ENCODE data around the gene ITGA4. TPM values are rescaled to one million over a fixed set of nuclear protein-coding genes. Genes with fewer than 3 reads are reported as not detected.

ITGA4 gene
- total RNA-seq, 4 donors from 2014 or later, result 3.2 to 7.0 (median 4.6) TPM

DNA sequence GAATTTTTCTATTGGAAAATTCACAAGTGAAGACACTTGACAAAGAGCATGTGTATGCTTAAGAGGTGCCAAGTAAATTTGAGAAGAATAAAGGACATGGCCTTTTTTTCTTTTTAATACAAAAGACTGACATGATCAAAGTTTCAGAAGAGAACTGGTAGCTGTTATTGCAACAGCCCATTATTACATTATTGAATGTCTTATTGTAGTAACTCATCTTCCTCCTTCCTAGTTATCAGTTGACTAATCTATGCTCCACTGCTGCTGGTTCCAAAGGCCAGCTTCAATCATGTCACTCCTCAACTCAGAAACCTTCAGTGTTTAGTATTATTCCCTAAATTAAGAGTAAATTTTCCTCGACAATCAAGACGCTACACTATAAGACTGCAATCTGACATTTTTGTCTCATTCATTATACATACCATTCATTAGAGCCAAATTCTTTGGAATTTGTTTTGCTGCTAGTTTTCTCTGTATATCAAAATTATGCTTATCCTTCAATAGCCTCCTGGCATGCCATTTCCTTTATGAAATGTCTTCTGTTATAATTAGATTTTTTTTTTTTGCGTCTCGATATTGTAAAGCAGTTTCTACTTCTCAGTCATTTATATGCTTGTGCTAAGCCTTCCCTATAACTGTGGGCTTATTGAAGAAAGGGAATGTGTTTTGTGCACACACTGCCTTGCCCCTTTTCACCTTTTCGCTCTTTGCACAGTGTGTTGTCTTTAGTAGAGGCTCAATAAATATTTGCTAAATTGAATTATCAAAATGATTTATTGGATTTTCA lies 27.9 kb downstream of the ITGA4 start:
- no peaks in the 10 kb centered on the region for H3K27me3 ChIP-seq
- no peak for ATAC-seq
- no peaks in the 10 kb centered on the region for H3K4me1 ChIP-seq
- no peak overlapping the region for H3K27ac ChIP-seq
- H3K4me3 ChIP-seq, result no peak overlapping the region
- TF ChIP-seq, protein P1, sequence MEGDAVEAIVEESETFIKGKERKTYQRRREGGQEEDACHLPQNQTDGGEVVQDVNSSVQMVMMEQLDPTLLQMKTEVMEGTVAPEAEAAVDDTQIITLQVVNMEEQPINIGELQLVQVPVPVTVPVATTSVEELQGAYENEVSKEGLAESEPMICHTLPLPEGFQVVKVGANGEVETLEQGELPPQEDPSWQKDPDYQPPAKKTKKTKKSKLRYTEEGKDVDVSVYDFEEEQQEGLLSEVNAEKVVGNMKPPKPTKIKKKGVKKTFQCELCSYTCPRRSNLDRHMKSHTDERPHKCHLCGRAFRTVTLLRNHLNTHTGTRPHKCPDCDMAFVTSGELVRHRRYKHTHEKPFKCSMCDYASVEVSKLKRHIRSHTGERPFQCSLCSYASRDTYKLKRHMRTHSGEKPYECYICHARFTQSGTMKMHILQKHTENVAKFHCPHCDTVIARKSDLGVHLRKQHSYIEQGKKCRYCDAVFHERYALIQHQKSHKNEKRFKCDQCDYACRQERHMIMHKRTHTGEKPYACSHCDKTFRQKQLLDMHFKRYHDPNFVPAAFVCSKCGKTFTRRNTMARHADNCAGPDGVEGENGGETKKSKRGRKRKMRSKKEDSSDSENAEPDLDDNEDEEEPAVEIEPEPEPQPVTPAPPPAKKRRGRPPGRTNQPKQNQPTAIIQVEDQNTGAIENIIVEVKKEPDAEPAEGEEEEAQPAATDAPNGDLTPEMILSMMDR (IDR thresholded peaks at IDR 0.05), result no peak
- no peaks in the 10 kb centered on the region for H3K9me3 ChIP-seq
- WGBS, 2 donors (ENCODE audit: low coverage in 1 of 2), result 64 to 66% methylated on average over 5 of the region's 5 CpGs
- H3K36me3 ChIP-seq, result no peaks in the 10 kb centered on the region

DNA sequence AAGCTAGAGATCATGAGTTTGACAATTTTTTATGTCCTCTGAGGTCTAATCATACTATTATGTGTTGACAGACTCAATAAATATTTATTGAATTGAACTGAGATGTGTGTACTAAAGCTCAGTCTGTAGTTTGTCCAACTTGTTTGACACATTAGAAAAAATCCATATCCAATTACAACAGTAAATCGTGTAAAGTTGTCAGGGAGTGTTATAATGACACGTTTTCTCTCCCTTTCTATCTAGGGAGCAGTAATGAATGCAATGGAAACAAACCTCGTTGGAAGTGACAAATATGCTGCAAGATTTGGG lies 28.4 kb downstream of the ITGA4 start:
- ATAC-seq, result no peak
- WGBS, 2 donors (ENCODE audit: low coverage in 1 of 2), result 40 to 47% methylated on average over 3 of the region's 3 CpGs
- no peaks in the 10 kb centered on the region for H3K4me1 ChIP-seq
- no peaks in the 10 kb centered on the region for H3K36me3 ChIP-seq
- H3K4me3 ChIP-seq, result no peak overlapping the region
- TF ChIP-seq, protein P1 (IDR thresholded peaks at IDR 0.05), result no peak
- TF ChIP-seq EP300 (IDR thresholded peaks at IDR 0.05) (no peak), POLR2A (IDR thresholded peaks at IDR 0.05) (no peak), POLR2AphosphoS5 (IDR thresholded peaks at IDR 0.05) (no peak)
- no peaks in the 10 kb centered on the region for H3K27me3 ChIP-seq
- H3K27ac ChIP-seq, result no peak overlapping the region
- no peaks in the 10 kb centered on the region for H3K9me3 ChIP-seq

DNA sequence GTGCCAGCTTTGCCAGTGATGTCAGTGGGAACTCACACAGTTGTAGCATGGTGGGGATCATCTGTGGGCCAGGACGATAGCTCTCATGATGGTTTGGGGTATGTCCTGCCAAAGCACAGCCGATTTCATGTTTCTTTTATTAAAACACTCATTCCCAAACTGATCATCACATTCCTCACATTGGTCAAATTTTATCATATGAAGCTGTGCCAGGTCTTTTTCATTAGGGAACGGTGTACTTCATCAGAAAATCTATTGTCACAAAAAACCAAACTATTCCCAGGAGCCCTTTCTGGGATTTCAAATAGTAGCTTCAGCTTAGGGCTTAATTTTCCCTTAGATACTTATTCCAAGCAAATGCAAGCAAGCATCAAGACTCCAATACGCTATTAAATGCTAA lies 42.0 kb downstream of the ITGA4 start:
- WGBS, 2 donors (ENCODE audit: low coverage in 1 of 2), result 83 to 95% methylated on average over 2 to 4 of the region's 4 CpGs
- ATAC-seq, result no peak
- TF ChIP-seq, protein P1 (IDR thresholded peaks at IDR 0.05), result no peak
- TF ChIP-seq EP300 (IDR thresholded peaks at IDR 0.05), result no peak
- no peak for TF ChIP-seq POLR2AphosphoS5 (IDR thresholded peaks at IDR 0.05)
- no peak for TF ChIP-seq POLR2A (IDR thresholded peaks at IDR 0.05)
- H3K9me3 ChIP-seq, result no peaks in the 10 kb centered on the region
- H3K36me3 ChIP-seq, result peaks cover 0 to 4% of the 10 kb centered on the region in 2 donors
- H3K4me1 ChIP-seq, result no peaks in the 10 kb centered on the region
- no peaks in the 10 kb centered on the region for H3K27me3 ChIP-seq
- no peak overlapping the region for H3K4me3 ChIP-seq
- no peak overlapping the region for H3K27ac ChIP-seq

DNA sequence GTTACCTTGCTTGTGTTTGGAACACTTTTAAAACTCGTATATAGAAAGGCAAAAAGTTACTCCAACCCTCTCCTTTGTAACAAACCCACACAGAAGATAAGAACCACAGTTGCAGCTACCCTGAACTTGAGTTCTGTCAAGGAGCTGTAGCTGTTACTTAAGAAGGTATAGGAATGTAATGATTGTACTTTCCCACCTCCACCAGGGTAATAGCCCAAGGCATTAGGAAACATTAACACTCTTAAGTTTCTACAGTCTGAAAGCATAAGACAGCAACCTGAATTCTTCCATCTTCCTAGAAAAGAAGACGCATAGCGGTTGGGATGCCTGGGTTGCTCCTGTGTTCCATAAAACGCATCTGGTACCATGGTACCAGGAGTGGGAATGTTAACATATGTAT lies 43.0 kb downstream of the ITGA4 start:
- Histone ChIP-seq H3K9me3 (no peaks in the 10 kb centered on the region), H3K4me1 (no peaks in the 10 kb centered on the region), H3K4me3 (no peak overlapping the region), H3K27me3 (no peaks in the 10 kb centered on the region), H3K36me3 (peaks cover 0 to 4% of the 10 kb centered on the region in 2 donors), H3K27ac (no peak overlapping the region)
- ATAC-seq, result no peak
- WGBS, 2 donors (ENCODE audit: low coverage in 1 of 2), result 92 to 95% methylated on average over 4 of the region's 4 CpGs
- TF ChIP-seq, protein P1 (IDR thresholded peaks at IDR 0.05), result no peak
- TF ChIP-seq POLR2A (IDR thresholded peaks at IDR 0.05) (no peak), EP300 (IDR thresholded peaks at IDR 0.05) (no peak), POLR2AphosphoS5 (IDR thresholded peaks at IDR 0.05) (no peak)

DNA sequence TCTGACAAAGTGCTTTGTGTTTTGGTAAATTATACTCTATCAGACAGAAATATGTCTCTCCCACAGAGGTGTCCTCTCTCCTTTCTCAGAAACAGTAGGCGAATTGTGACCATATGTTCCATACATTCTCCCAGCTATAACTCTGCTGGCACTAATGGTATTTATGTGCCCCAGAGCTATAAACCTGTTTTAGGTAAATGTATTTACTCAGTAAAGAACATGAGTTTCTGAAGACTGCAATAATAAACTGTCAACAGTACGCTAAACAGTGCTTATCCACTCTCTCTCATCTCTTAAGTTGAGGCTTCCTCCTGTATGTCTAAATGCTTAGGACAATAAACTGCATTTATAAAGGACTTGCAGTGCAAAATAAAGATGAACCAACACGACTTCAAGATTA lies 58.5 kb downstream of the ITGA4 start:
- no peaks in the 10 kb centered on the region for H3K27me3 ChIP-seq
- H3K36me3 ChIP-seq, result no peaks in the 10 kb centered on the region
- WGBS, 2 donors (ENCODE audit: low coverage in 1 of 2), result 47 to 65% methylated on average over 3 of the region's 3 CpGs
- H3K27ac ChIP-seq, result no peak overlapping the region
- no peak overlapping the region for H3K4me3 ChIP-seq
- TF ChIP-seq POLR2AphosphoS5 (IDR thresholded peaks at IDR 0.05) (no peak), EP300 (IDR thresholded peaks at IDR 0.05) (no peak), POLR2A (IDR thresholded peaks at IDR 0.05) (no peak)
- TF ChIP-seq, protein P1 (IDR thresholded peaks at IDR 0.05), result no peak
- no peak for ATAC-seq
- H3K4me1 ChIP-seq, result peaks cover 0 to 18% (median 5%) of the 10 kb centered on the region in 3 donors
- no peaks in the 10 kb centered on the region for H3K9me3 ChIP-seq

All from gastroesophageal sphincter (tissue), 4 donors.